MG63 (cell line): Measurements from ENCODE around the gene OR2L2. TPM values are rescaled to one million over a fixed set of nuclear protein-coding genes. Genes with fewer than 3 reads are reported as not detected.

ENCODE experiments used
- total RNA-seq: library from RNA; depleted of rRNA; stranded (reverse); fragments of >200 nt; shearing (Covaris generic); gene quantifications from 2 replicates; pipeline ENCODE4 v1.2.3, GENCODE V29; 2014; ENCODE audit warnings: low replicate concordance; rRNA removed

OR2L2 gene
- total RNA-seq, 1 experiment from 2014 or later = 0.16 TPM

Other genes starting within 250 kb of the OR2L2 start
- gene OR14A16, start 206.0 kb upstream of the OR2L2 start, total RNA-seq = not detected in 2 replicates
- gene OR11L1, start 188.2 kb upstream of the OR2L2 start, total RNA-seq = not detected in 2 replicates
- 10.8 and 13.7 TPM in 2 replicates for gene TRIM58, start 172.9 kb upstream of the OR2L2 start, total RNA-seq
- 1.7 and 4.0 TPM in 2 replicates for gene OR2W3, start 134.5 kb upstream of the OR2L2 start, total RNA-seq
- gene OR2T8, start 109.8 kb upstream of the OR2L2 start, total RNA-seq = not detected in 2 replicates
- not detected in 2 replicates for gene OR2AJ1, start 105.2 kb upstream of the OR2L2 start, total RNA-seq
- gene OR2L8, start 81.2 kb upstream of the OR2L2 start, total RNA-seq = not detected in 2 replicates
- gene OR2AK2, start 64.8 kb upstream of the OR2L2 start, total RNA-seq = not detected in 2 replicates
- not detected in 2 replicates for gene OR2L5, start 16.4 kb upstream of the OR2L2 start, total RNA-seq
- gene OR2L3, start 16.8 kb downstream of the OR2L2 start, total RNA-seq = not detected in 2 replicates
- not detected in 2 replicates for gene OR2L13, start 65.1 kb downstream of the OR2L2 start, total RNA-seq
- gene OR2M5, start 115.1 kb downstream of the OR2L2 start, total RNA-seq = not detected in 2 replicates
- gene OR2M2, start 144.8 kb downstream of the OR2L2 start, total RNA-seq = not detected in 2 replicates
- not detected in 2 replicates for gene OR2M3, start 167.2 kb downstream of the OR2L2 start, total RNA-seq
- not detected in 2 replicates for gene OR2M4, start 201.3 kb downstream of the OR2L2 start, total RNA-seq
- not detected in 2 replicates for gene OR2T33, start 247.9 kb downstream of the OR2L2 start, total RNA-seq